ENCODE results near the gene COX14.

The COX14 gene

DNA sequence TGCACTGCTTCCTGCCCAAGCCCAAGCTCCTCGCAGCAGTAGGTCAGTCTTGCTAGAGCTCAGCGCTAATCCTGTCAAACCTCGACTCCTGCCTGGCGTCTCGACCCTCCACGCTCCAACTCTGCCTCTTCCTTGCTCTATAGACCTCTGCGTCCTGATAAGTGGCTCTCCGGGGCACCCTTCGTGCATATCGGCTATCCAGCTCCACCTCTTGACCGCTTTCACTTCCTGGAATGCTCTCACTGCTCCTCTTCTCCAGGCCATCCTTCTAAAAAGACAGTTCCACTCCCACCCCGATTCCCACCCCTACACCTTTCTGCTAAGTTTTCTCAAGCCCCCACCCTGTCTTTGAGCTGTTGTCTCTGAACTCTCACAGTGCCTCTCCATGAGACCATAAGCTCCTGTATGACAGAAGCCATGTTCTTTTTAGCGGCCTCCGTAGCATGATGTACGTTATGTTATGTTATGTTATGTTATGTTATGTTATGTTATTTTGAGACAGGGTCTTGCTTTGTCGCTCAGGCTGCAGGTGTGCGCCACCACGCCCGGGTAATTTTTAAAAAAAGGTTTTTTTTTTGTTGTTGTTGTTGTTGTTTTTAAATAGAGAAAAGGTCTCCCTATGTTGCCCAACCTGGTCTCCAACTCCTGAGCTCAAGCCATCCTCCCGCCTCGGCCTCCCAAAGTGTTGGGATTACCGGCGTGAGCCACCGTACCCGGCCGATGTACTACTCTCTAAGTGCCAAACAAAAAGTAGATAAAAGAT lies 601 bp downstream of the COX14 start:
- in situ Hi-C loops (cut with HindIII; ENCODE audit: low sequenced_read_pairs) = no loop called here

DNA sequence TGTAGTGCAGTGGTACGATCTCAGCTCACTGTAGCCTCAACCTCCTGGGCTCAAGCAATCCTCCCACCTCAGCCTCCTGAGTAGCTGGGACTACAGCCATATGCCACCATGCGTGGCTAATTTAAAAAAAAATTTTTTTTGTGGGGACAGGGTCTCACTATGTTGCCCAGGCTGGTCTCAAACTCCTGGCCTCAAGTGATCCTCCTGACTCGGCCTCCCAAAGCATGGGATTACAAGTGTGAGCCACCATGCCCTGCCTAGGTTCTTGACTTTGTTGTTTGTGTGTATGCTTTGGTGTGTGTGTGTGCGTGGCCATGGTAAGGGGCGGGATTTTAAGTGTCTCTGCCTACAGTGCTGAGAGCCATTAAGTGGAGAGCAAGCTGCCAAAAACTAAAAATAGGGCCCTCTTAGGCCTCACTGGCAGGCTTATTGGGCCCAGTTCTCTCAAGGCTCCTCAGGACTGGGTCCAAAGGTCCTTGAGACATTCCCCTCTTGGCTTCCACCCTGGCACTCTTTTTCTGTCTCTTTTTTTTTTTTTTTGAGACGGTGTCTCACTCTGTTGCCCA lies 5.1 kb downstream of the COX14 start:
- DNase-seq (ENCODE audit: low read depth) = no peak
- no peak overlapping the region for H3K4me3 ChIP-seq (ENCODE audit: low read depth, low read length)
- in situ Hi-C loops (cut with HindIII; ENCODE audit: low sequenced_read_pairs) = no loop called here
- TF ChIP-seq, protein P1, sequence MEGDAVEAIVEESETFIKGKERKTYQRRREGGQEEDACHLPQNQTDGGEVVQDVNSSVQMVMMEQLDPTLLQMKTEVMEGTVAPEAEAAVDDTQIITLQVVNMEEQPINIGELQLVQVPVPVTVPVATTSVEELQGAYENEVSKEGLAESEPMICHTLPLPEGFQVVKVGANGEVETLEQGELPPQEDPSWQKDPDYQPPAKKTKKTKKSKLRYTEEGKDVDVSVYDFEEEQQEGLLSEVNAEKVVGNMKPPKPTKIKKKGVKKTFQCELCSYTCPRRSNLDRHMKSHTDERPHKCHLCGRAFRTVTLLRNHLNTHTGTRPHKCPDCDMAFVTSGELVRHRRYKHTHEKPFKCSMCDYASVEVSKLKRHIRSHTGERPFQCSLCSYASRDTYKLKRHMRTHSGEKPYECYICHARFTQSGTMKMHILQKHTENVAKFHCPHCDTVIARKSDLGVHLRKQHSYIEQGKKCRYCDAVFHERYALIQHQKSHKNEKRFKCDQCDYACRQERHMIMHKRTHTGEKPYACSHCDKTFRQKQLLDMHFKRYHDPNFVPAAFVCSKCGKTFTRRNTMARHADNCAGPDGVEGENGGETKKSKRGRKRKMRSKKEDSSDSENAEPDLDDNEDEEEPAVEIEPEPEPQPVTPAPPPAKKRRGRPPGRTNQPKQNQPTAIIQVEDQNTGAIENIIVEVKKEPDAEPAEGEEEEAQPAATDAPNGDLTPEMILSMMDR (IDR thresholded peaks at IDR 0.05; ENCODE audit: low read depth, low read length, missing control alignments) = no peak

More for the DNA sequence above, 601 bp downstream of the COX14 start:
- no peak for DNase-seq (ENCODE audit: low read depth)
- H3K4me3 ChIP-seq (ENCODE audit: low read depth, low read length) = peak overlapping the region; percentile 97
- TF ChIP-seq, protein P1 (IDR thresholded peaks at IDR 0.05; ENCODE audit: low read depth, low read length, missing control alignments) = no peak

DNA sequence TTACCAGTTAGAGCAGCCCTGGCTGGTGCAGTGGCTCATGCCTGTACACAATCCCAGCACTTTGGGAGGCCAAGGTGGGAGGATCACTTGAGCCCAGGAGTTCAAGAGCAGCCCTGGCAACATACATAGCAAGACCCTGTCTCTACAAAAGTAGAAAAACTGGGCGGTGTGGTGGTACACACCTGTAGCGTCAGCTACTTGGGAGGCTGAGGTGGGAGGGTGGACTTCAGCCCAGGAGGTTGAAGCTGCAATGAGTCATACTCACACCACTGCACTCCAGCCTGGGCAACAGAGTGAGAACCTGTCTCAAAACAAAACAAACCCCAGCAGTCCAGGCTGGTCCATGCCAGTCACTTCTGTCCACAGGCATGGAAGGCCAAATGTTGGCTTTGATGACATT lies 7.4 kb downstream of the COX14 start:
- no peak for DNase-seq (ENCODE audit: low read depth)
- in situ Hi-C loops (cut with HindIII; ENCODE audit: low sequenced_read_pairs) = no loop called here
- TF ChIP-seq, protein P1 (IDR thresholded peaks at IDR 0.05; ENCODE audit: low read depth, low read length, missing control alignments) = no peak
- H3K4me3 ChIP-seq (ENCODE audit: low read depth, low read length) = no peak overlapping the region

DNA sequence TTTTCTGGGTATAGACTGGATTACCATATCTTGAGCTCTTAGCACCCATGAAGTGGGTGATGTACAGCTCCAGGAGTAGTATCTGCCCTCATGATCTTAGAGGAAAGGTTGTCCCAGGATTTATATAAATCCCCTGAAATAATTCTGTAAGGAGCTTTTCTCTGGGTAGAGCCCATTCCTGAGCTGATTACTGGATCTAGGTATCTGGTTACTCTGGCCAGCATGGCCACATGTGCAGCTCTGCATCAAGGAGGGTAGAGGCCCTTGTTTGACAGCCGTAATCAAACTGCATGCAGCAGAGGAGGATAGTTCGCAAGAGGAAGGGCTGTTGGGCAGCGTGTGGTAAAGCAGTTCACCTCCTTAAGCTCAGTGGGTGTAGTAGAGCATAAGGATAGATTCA lies 8.5 kb downstream of the COX14 start:
- TF ChIP-seq, protein P1 (IDR thresholded peaks at IDR 0.05; ENCODE audit: low read depth, low read length, missing control alignments) = no peak
- DNase-seq (ENCODE audit: low read depth) = no peak
- in situ Hi-C loops (cut with HindIII; ENCODE audit: low sequenced_read_pairs) = no loop called here
- H3K4me3 ChIP-seq (ENCODE audit: low read depth, low read length) = no peak overlapping the region

DNA sequence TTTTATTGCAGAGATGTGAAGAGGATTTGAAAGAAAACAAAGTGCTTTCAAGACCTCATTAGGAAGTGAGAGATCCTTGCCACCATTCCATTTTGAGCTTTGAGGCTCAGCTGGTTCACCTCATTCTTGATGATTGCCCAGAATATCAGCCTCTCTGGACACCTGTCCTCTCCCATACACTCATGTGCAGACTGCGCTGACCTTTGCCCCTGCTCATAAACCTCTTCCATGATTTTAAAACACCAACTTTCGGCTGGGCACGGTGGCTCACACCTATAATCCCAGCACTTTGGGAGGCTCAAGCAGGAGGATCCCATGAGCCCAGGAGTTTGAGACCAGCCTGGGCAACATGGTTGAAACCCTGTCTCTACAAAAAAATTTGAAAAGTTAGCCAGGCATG lies 8.9 kb downstream of the COX14 start:
- no peak overlapping the region for H3K4me3 ChIP-seq (ENCODE audit: low read depth, low read length)
- DNase-seq (ENCODE audit: low read depth) = no peak
- in situ Hi-C loops (cut with HindIII; ENCODE audit: low sequenced_read_pairs) = no loop called here
- TF ChIP-seq, protein P1 (IDR thresholded peaks at IDR 0.05; ENCODE audit: low read depth, low read length, missing control alignments) = no peak

DNA sequence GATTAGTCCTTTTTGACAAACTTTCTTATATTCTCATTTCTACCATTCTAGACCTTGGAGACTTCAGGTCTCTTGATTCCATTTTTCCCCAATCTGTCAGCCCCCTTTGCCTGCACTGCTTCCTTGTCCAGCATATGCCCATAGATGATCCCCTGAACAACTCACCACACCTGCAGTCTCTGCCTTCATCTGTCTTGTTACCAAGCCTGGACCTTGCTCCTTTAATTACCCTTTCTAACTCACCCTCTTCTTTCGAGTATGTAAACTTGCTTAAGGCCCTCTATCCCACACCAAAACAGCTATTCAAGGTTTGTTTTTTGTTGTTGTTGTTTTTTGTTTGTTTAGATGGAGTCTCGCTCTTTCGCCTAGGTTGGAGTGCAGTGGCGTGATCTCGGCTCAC lies 9.6 kb downstream of the COX14 start:
- in situ Hi-C loops (cut with HindIII; ENCODE audit: low sequenced_read_pairs) = no loop called here
- DNase-seq (ENCODE audit: low read depth) = no peak
- TF ChIP-seq, protein P1 (IDR thresholded peaks at IDR 0.05; ENCODE audit: low read depth, low read length, missing control alignments) = no peak
- no peak overlapping the region for H3K4me3 ChIP-seq (ENCODE audit: low read depth, low read length)
